IPS-18c (cell line): ENCODE measurements around the gene FMNL2.
"Not testable (repeated sequence)": the region's sequence is repeated elsewhere in the genome, so short reads cannot be mapped to it uniquely, and the experiment has no call there.

ENCODE experiments used
- H3K4me3 ChIP-seq: 2 replicates; pipeline ENCODE4 v1.7.0; 2013; ENCODE audit warnings: low read depth, mild to moderate bottlenecking, low read length, moderate library complexity; ENCODE audit not compliant: insufficient read depth
- H3K9me3 ChIP-seq: one replicate; pipeline ENCODE4 v1.6.1; 2013; ENCODE audit warnings: mild to moderate bottlenecking, low read length, moderate library complexity; ENCODE audit not compliant: control insufficient read depth, insufficient read depth

FMNL2 gene

DNA sequence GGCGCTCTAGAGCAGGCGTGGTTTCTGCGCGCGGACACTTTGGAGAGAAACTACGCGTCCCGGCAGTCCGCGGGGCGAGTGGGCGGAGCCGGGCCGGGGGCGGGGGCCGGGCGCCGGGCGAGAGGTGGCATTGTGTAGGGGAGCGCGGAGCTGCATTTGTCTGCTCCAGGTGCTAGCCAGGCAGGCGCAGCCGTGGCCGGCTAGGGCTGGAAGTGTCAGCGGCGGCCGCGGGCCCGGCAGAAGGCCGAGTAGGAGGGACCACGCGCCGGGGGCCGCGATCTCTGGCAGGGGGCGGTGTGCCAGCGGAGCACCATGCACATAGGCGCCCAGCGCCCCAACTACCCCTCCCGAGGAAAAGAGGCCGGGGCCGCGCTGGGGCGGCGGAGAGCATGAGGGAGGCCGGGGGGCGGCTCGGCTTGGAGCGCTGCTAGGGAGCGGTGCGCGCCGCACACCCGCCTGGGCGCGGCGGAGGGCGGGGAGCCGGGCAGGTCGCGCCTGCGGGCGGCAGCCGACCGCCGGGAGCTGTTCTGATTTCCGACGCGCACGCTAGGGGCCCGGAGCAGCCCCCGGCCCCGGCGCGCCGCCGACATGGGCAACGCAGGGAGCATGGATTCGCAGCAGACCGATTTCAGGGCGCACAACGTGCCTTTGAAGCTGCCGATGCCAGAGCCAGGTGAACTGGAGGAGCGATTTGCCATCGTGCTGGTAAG is at the start of gene FMNL2:
FMNL2 (plus strand) TSS at position 159 of the 710 bp plus-strand sequence.
- Histone ChIP-seq H3K9me3 (no peaks in the 10 kb centered on the region), H3K4me3 (peak within 1 kb of the TSS; percentile 87)

GRCh38 chr2:152292991-152293390 is 42.0 kb upstream of the FMNL2 start:
- H3K4me3 ChIP-seq = no peak overlapping the region
- no peaks in the 10 kb centered on the region for H3K9me3 ChIP-seq

- H3K4me3 ChIP-seq = no peak overlapping the region
These were observed 37.3 kb upstream of the FMNL2 start for GRCh38 chr2:152297715-152298114.

GRCh38 chr2:152298754-152299153 is 36.2 kb upstream of the FMNL2 start:
- no peaks in the 10 kb centered on the region for H3K9me3 ChIP-seq
- no peak overlapping the region for H3K4me3 ChIP-seq

More at GRCh38 chr2:152297715-152298114, 37.3 kb upstream of the FMNL2 start:
- H3K9me3 ChIP-seq = no peaks in the 10 kb centered on the region

GRCh38 chr2:152301131-152301530 is 33.8 kb upstream of the FMNL2 start:
- H3K9me3 ChIP-seq = no peaks in the 10 kb centered on the region

DNA sequence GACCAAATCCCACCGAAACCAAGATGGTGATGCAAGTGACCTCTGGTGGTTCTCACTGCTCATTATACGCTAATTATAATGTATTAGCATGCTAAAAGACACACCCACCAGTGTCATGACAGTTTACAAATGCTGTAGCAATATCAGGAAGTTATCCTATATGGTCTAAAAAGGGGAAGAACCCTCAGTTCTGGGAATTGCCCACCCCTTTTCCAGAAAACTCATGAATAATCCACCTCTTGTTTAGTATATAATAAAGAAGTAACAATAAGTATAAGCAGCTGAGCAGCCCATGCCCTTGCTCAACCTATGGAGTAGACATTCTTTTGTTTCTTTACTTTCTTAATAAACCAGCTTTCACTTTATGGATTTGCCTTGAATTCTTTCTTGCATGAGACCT is 31.0 kb upstream of the FMNL2 start:
- no peaks in the 10 kb centered on the region for H3K9me3 ChIP-seq
- H3K4me3 ChIP-seq = no peak overlapping the region

More at GRCh38 chr2:152301131-152301530, 33.8 kb upstream of the FMNL2 start:
- no peak overlapping the region for H3K4me3 ChIP-seq

- no peak overlapping the region for H3K4me3 ChIP-seq
- H3K9me3 ChIP-seq = no peaks in the 10 kb centered on the region
These were observed 30.1 kb upstream of the FMNL2 start for GRCh38 chr2:152304836-152305235.

GRCh38 chr2:152307863-152308262 is 27.1 kb upstream of the FMNL2 start:
- Histone ChIP-seq H3K9me3 (no peaks in the 10 kb centered on the region), H3K4me3 (no peak overlapping the region)

DNA sequence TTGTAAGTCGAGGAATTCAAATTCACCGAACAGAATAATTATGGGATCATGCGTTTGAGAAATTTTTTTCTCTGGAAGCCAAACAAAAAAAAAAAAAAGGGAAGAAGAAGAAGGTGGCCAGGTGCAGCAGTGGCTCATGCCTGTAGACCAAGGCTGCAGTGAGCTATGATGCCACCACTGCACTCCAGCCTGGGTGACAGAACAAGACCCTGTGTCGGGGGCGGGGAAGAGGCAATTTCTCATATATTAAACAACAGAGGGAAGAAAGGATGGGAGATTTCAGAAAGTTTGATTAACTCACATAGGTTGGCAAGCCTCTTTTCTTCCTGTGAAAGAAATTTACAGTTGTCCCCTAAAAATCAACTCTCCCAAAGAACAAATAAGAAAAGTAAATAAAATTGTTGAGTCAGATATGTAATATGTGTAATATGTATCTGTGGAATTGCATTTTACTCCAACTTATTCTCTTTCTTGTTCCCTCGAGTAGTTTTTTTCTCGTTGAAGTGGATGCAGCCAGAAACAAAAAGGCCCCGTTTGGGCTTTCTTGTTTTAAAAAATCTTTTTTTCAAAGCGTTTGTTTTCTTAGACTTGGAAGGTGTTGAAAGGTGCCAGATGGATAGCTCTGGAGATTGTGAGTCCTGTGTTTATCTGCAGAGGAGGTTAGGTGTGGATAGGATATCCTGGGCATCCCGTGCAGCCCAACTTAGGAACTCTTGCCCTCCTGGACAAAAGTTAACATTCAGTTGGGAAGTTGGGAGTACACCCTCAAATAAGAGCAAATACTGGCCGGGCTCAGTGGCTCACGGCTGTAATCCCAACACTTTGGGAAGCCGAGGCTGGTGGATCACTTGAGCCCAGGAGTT is 25.4 kb upstream of the FMNL2 start:
- H3K4me3 ChIP-seq = no peak overlapping the region

GRCh38 chr2:152319822-152320570 is 15.0 kb upstream of the FMNL2 start:
- H3K9me3 ChIP-seq = no peaks in the 10 kb centered on the region
- no peak overlapping the region for H3K4me3 ChIP-seq

More for the DNA sequence above, 25.4 kb upstream of the FMNL2 start:
- no peaks in the 10 kb centered on the region for H3K9me3 ChIP-seq

- H3K9me3 ChIP-seq = no peaks in the 10 kb centered on the region
These were observed 14.2 kb upstream of the FMNL2 start for GRCh38 chr2:152320814-152321213.

DNA sequence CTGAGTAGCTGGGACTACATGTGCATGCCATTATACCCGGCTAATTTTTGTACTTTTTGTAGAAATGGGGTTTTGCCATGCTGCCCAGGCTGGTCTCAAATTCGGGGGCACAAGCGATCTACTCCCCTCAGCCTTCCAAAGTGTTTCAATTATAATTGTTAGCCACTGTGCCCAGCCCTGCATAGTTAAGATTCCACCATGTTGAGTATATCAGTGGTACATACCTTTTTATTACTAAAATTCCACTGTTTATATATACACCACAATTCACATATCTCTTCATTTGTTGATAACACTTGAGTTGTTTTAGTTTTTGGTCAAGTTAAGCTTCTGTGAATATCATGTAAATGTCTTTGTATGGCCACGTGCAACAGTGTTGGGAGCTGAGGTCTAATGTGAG is 12.8 kb upstream of the FMNL2 start:
- Histone ChIP-seq H3K9me3 (no peaks in the 10 kb centered on the region), H3K4me3 (no peak overlapping the region)

More at GRCh38 chr2:152320814-152321213, 14.2 kb upstream of the FMNL2 start:
- H3K4me3 ChIP-seq = no peak overlapping the region

DNA sequence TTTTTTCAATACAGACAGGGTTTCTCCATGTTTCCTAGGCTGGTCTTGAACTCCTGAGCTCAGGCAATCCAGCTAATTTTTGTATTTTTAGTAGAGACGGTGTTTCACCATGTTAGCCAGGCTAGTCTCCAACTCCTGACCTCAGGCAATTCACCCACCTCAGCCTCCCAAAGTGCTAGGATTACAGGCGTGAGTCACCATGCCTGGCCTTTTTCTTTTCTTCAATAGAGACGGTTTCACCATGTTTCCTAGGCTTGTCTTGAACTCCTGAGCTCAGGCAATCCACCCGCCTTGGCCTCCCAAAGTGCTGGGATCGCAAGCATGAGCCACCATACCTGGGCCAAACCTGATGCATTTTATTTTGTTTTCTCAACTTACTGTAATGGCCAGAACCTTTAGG is 9.8 kb upstream of the FMNL2 start:
- H3K9me3 ChIP-seq, H3K4me3 ChIP-seq: not testable (repeated sequence)

- no peak overlapping the region for H3K4me3 ChIP-seq
- H3K9me3 ChIP-seq = no peaks in the 10 kb centered on the region
These were observed 8.3 kb upstream of the FMNL2 start for GRCh38 chr2:152326710-152327109.

DNA sequence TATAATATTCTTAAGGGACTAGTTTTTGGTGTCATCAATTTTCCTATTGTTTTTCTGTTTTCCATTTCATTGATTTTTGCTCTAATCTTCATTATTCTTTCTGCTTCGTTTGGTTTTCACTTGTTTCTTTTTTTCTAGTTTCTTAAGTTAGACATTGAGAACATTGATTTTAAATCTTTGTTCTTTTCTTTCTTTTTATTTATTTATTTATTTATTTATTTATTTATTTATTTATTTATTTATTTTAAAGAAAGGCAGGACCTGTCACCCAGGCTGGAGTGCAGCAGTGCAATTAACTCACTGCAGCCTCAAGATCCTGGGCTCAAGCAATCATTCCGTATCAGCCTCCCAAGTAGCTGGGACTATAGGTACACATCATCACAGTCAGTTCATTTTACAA is 7.0 kb upstream of the FMNL2 start:
- Histone ChIP-seq H3K4me3 (no peak overlapping the region), H3K9me3 (no peaks in the 10 kb centered on the region)

- no peak overlapping the region for H3K4me3 ChIP-seq
- no peaks in the 10 kb centered on the region for H3K9me3 ChIP-seq
These were observed 4.6 kb upstream of the FMNL2 start for GRCh38 chr2:152330235-152330866.

DNA sequence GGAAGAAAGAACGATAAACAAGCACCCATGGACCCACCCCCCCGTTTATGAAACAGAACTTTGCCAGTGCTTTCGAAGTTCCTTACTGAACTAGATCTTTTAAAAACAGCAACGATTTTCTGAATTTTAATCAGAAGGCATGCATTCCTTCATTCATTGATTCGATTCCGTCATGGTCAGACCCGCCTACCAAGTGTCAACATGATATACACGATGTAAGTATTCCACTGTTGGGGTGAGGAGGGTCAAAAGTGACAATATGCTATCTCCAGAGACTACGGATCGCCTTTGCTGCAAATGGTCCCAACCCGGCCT is 316 bp upstream of the FMNL2 start:
- Histone ChIP-seq H3K4me3 (peak overlapping the region; percentile 87; the same call in 1 of the 2 replicates), H3K9me3 (no peaks in the 10 kb centered on the region)
